HG02642 (cell line): ENCODE results near the gene HNRNPUL1.
"Not testable (repeated sequence)": the region's sequence is repeated elsewhere in the genome, so short reads cannot be mapped to it uniquely, and the experiment has no call there.

Experiments
- ATAC-seq: cut with Tn5 transposase; IDR thresholded peaks from one replicate; pipeline ENCODE4 v1.9.1; 2021; ENCODE audit warnings: mild to moderate bottlenecking; ENCODE audit not compliant: unreplicated experiment, poor library complexity

HNRNPUL1 gene

GRCh38 chr19:41263850-41264580 is at the start of gene HNRNPUL1:
Gene HNRNPUL1 (plus strand): TSS chr19:41264372. CDS start chr19:41264504, 132 bp downstream.
- peak; percentile 74 for ATAC-seq

- ATAC-seq = no peak
Observed at GRCh38 chr19:41217741-41218140, 46.4 kb upstream of the HNRNPUL1 start.

- no peak for ATAC-seq
Observed at GRCh38 chr19:41218249-41218614, 45.9 kb upstream of the HNRNPUL1 start.

DNA sequence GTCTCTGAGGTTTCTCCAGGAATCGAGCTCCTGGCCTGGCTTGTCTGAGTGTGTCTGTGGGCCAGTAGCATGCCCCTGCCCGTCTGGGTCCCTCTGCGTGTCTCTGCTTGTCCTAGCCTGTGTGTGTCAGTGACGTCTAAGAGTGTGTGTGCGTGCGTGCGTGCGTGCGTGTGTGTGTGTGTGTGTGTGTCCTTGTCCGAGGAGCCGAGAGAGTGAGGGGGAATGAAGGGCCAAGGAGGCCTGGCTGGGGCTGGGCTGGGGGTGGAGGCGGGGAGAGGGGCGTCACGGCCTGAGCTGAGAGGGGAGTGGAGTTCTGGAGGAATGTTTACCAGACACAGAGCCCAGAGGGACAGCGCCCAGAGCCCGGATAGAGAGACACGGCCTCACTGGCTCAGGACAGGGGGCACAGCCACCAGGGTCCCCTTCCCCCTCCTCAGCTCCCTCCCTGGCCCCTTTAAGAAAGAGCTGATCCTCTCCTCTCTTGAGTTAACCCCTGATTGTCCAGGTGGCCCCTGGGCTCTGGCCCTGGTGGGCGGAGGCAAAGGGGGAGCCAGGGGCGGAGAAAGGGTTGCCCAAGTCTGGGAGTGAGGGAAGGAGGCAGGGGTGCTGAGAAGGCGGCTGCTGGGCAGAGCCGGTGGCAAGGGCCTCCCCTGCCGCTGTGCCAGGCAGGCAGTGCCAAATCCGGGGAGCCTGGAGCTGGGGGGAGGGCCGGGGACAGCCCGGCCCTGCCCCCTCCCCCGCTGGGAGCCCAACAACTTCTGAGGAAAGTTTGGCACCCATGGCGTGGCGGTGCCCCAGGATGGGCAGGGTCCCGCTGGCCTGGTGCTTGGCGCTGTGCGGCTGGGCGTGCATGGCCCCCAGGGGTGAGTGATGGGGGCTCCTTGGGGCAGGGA is 45.3 kb upstream of the HNRNPUL1 start, which contains the start of gene AXL:
Gene AXL, plus strand, starts transcription at position 609 of the 893 bp plus-strand sequence. Its CDS starts 170 bp downstream, at position 779.
- no peak for ATAC-seq

- no peak for ATAC-seq
Observed at GRCh38 chr19:41219924-41220567, 44.1 kb upstream of the HNRNPUL1 start.

DNA sequence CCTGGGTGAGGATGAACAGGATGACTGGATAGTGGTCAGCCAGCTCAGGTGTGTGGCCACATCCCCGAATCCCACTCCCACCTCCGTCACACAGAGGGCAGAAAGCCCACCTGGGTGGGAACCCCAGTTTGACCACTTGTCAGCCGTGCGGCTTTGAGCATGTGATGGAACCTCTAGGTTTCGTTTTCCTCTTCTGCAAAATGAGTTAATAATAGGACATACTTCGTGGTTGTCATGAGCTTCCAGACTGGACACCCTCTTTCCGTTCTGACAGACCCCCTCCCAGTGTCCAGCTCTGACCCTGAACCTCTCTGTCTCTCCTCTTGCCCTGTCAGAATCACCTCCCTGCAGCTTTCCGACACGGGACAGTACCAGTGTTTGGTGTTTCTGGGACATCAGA is 43.4 kb upstream of the HNRNPUL1 start:
- no peak for ATAC-seq

- ATAC-seq = no peak
Observed at GRCh38 chr19:41221514-41222205, 42.5 kb upstream of the HNRNPUL1 start.

GRCh38 chr19:41222240-41222639 is 41.9 kb upstream of the HNRNPUL1 start:
- ATAC-seq = no peak

GRCh38 chr19:41223431-41224234 is 40.5 kb upstream of the HNRNPUL1 start:
- no peak for ATAC-seq

DNA sequence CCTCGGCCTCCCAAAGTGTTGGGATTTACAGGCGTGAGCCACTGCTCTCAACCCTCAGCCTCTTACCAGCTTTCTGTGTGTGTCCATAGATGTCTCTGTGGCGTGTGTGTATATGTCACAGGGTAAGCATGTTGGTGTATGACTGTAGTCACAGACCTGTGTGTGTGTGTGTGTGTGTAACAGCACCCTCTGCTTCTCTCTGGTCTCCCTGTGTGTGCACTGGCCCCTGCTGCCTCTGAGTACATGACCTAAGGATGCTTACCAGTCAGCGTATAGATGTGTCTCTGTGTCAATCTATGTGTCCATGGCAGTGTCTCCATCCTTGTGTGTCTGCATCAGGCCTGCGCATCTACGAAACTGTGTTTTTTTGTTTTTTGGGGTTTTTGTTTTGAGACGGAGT is 39.5 kb upstream of the HNRNPUL1 start:
- ATAC-seq = no peak

DNA sequence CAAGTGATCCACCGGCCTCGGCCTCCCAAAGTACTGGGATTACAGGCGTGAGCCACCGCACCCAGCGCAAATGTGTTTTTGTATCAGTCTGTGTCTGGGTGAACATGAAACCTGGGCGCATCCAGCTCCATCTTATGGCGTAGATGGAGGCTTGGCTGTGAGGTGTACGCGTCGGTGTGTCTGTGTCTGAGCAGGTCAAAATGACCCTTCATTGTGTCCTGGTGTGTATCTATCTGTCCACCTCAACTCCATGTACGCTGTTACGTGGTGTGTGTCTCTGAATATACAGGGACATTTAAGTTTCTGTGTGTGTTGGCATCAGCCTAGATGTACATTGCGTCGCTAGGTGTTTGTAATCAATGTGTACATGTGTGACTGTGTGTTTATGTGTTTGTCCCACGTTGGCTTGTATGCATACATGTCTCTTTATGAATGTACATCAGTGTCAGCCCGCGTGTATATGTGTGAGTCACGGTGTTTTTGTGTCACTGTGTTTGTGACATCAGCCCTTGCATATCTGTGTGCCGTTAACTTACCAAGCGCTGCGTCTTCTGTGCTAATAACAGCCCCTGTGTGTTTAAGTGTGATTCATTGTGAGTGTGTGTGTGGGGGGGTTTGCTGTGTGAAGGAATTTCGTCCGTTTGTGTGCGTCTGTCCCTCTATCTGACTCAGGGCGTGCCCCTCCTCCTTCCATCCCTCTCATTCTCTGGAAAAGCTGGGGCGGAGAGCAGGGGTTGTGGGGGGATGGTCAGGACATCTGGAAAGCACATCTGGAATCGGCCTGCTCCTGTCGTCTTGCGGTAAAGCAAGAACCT is 38.7 kb upstream of the HNRNPUL1 start:
- no peak for ATAC-seq

- no peak for ATAC-seq
Observed at GRCh38 chr19:41226053-41226873, 37.9 kb upstream of the HNRNPUL1 start.

DNA sequence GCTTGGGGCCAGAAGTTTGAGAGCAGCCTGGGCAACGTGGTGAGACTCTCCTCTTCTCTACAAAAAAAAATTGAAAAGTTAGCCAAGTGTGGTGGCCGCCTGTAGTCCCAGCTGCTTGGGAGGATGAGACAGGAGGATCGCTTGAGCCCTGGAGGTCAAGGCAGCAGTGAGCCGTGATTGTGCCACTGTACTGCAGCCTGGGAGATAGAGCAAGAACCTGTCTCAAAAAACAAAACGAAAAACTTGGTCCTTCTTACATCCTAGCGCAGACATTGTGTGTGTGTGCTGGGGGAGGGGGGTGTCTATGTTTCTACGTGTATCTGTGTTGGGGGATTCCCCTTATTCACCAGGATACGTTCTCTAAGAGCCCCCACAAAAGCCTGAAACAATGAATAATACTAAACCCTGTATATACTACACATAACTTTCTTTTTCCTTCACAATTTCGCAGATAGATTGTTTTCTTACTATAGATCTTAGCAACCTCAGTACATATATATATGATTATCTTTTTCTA is 37.2 kb upstream of the HNRNPUL1 start:
- no peak for ATAC-seq

- ATAC-seq = no peak
Observed at GRCh38 chr19:41228486-41228885, 35.7 kb upstream of the HNRNPUL1 start.

DNA sequence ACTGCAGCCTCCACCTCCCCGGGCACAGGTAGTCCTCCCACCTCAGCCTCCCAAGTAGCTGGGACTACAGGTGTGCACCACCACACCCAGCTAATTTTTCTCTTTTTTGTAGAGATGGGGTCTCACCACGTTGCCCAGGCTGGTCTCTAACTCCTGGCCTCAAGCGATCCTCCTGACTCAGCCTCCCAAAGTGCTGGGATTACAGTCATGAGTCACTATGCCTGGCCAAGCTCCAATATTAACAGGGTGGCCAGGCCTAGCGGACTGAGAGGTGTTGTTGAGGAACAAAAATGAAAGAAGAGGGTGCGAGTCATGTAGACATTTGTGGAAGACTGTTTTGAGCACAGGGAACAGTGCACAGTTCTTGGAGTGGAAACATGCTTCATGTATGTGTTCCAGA is 34.8 kb upstream of the HNRNPUL1 start:
- not testable (repeated sequence) for ATAC-seq

DNA sequence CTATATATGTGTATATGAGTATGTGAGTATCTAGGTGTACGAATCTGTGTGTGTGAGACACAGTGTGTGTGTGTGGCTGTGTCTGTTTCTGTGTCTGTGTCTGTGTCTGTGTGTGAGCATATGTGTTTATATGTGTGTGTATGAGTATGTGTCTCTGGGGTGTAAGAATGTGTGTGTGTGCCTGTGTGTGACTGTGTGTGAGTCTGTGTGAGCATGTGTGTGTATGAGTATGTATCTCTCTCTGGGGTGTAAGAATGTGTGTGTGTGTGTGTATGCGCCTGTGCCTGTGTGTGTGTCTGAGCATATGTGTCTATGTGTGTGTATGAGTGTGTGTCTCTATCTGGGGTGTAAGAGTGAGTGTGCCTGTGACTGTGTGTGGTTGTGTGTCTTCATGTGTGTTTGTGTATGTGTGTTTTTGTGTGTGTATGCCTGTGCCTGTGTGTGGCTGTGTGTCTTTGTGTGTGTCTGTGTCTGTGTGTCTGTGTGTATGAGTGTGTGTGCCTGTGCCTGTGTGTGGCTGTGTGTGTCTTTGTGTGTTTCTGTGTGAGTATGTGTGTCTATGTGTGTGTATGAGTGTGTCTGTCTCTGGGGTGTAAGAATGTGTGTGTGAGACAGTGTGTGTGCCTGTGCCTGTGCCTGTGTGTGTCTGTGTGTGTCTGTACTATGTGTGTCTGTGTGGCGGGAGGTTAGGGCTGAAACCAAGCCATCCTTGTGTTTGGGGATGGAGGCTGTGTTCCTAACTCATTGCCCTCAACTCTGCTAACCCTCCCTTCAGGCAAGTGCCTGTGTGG is 33.9 kb upstream of the HNRNPUL1 start:
- ATAC-seq = no peak

- no peak for ATAC-seq
Observed at GRCh38 chr19:41232686-41233085, 31.5 kb upstream of the HNRNPUL1 start.
